Loucy (cell line): ENCODE results near the gene APBB2.

Experiments used
- H2AFZ ChIP-seq: fragments of 200-600 bp; sonication (generic); 2 replicates; pipeline ENCODE4 v1.6.0; 2016; ENCODE audit warnings: antibody characterized with exemption, mild to moderate bottlenecking, low read length, moderate library complexity
- H3F3A ChIP-seq: fragments of 200-600 bp; 2 replicates; pipeline ENCODE4 v1.6.0; 2016; ENCODE audit warnings: antibody characterized with exemption, low read depth, mild to moderate bottlenecking
- H3K27me3 ChIP-seq: fragments of 200-600 bp; sonication (generic); 2 replicates; pipeline ENCODE4 v1.6.1; 2014; ENCODE audit warnings: low read length, mild to moderate bottlenecking; ENCODE audit not compliant: insufficient read depth, poor library complexity, severe bottlenecking
- H3K36me3 ChIP-seq: fragments of 200-600 bp; sonication (generic); 2 replicates; pipeline ENCODE4 v1.6.1; 2016; ENCODE audit warnings: low read length; ENCODE audit not compliant: insufficient read depth
- H3K4me1 ChIP-seq: fragments of 200-600 bp; sonication (generic); 2 replicates; pipeline ENCODE4 v1.5.1; 2014; ENCODE audit warnings: low read length, mild to moderate bottlenecking; ENCODE audit not compliant: insufficient read depth, poor library complexity, severe bottlenecking
- H3K4me2 ChIP-seq: fragments of 200-600 bp; sonication (generic); 2 replicates; pipeline ENCODE4 v1.6.0; 2014; ENCODE audit warnings: antibody characterized with exemption, low read length, low read depth, mild to moderate bottlenecking; ENCODE audit not compliant: poor library complexity, severe bottlenecking
- H3K4me3 ChIP-seq: fragments of 200-600 bp; sonication (generic); 2 replicates; pipeline ENCODE4 v1.5.1; 2014; ENCODE audit warnings: low read length, mild to moderate bottlenecking, mixed read lengths; ENCODE audit not compliant: poor library complexity, severe bottlenecking
- H3K79me2 ChIP-seq: fragments of 200-600 bp; sonication (generic); 2 replicates; pipeline ENCODE4 v1.6.1; 2014; ENCODE audit warnings: low read length; ENCODE audit not compliant: insufficient read depth
- H3K9ac ChIP-seq: fragments of 200-600 bp; sonication (generic); 2 replicates; pipeline ENCODE4 v1.6.0; 2014; ENCODE audit warnings: mild to moderate bottlenecking, low read depth, low read length, moderate library complexity; ENCODE audit not compliant: poor library complexity, severe bottlenecking
- H3K9me2 ChIP-seq: fragments of 200-600 bp; sonication (generic); replicated peaks from 2 replicates; pipeline ENCODE4 v1.6.1; 2016; ENCODE audit warnings: low read depth, low read length, mixed read lengths
- H3K9me3 ChIP-seq: fragments of 200-600 bp; sonication (generic); 2 replicates; pipeline ENCODE4 v1.6.1; 2014; ENCODE audit warnings: mild to moderate bottlenecking, antibody characterized with exemption, low read length, low read depth; ENCODE audit not compliant: insufficient read depth
- H4K20me1 ChIP-seq: fragments of 200-600 bp; sonication (generic); 2 replicates; pipeline ENCODE4 v1.6.0; 2014; ENCODE audit warnings: antibody characterized with exemption, low read length, mild to moderate bottlenecking; ENCODE audit not compliant: insufficient read depth, poor library complexity, severe bottlenecking
- EZH2phosphoT487 ChIP-seq: fragments of 200-600 bp; IDR thresholded peaks from 2 replicates; pipeline ENCODE4 v1.6.1; 2018; ENCODE audit warnings: antibody characterized with exemption, mild to moderate bottlenecking, moderate library complexity, borderline replicate concordance
- TF ChIP-seq, protein P1 (sequence below): fragments of 200-600 bp; sonication (generic); conservative IDR thresholded peaks from 2 replicates; pipeline ENCODE4 v1.5.1; 2014; ENCODE audit warnings: mild to moderate bottlenecking, antibody characterized with exemption, low read length

Gene APBB2

GRCh38 chr4:40949358-40950100 lies 264.8 kb downstream of the APBB2 start:
- Histone ChIP-seq H3K4me3 (no peak overlapping the region), H3K4me2 (no peak overlapping the region), H3K9ac (no peak overlapping the region), H3K4me1 (no peaks in the 10 kb centered on the region), H3K27me3 (no peaks in the 10 kb centered on the region), H3K36me3 (no peaks in the 10 kb centered on the region), H3K79me2 (no peaks in the 10 kb centered on the region), H3K9me2 (no peaks in the 10 kb centered on the region), H4K20me1 (no peaks in the 10 kb centered on the region), H3F3A (no peaks in the 10 kb centered on the region), H2AFZ (no peak overlapping the region), H3K9me3 (no peaks in the 10 kb centered on the region)
- TF ChIP-seq, protein P1, sequence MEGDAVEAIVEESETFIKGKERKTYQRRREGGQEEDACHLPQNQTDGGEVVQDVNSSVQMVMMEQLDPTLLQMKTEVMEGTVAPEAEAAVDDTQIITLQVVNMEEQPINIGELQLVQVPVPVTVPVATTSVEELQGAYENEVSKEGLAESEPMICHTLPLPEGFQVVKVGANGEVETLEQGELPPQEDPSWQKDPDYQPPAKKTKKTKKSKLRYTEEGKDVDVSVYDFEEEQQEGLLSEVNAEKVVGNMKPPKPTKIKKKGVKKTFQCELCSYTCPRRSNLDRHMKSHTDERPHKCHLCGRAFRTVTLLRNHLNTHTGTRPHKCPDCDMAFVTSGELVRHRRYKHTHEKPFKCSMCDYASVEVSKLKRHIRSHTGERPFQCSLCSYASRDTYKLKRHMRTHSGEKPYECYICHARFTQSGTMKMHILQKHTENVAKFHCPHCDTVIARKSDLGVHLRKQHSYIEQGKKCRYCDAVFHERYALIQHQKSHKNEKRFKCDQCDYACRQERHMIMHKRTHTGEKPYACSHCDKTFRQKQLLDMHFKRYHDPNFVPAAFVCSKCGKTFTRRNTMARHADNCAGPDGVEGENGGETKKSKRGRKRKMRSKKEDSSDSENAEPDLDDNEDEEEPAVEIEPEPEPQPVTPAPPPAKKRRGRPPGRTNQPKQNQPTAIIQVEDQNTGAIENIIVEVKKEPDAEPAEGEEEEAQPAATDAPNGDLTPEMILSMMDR = no peak
- TF ChIP-seq EZH2phosphoT487 = no peak

DNA sequence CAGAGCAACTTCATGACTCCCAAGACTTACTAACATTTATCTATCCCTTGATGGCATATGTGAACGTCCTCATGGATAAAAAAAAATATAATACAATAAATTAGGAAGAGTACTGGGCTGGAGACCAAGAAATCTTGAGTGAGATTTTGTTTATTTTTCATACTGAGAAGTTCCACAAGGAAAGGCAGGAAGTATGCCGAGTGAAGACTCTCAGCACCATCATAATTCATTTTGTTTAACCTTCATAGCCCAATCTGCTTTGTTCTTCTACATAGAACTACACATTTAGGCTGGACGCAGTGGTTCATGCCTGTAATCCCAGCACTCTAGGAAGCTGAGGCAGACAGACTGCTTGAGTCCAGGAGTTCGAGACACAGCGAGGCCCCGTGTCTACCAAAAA lies 266.3 kb downstream of the APBB2 start:
- Histone ChIP-seq H3K9ac (no peak overlapping the region), H3K36me3 (no peaks in the 10 kb centered on the region), H3K27me3 (no peaks in the 10 kb centered on the region), H3K9me2 (no peaks in the 10 kb centered on the region), H3F3A (no peaks in the 10 kb centered on the region), H3K4me3 (no peak overlapping the region), H3K9me3 (no peaks in the 10 kb centered on the region), H2AFZ (no peak overlapping the region), H3K4me1 (no peaks in the 10 kb centered on the region), H3K79me2 (no peaks in the 10 kb centered on the region), H3K4me2 (no peak overlapping the region), H4K20me1 (no peaks in the 10 kb centered on the region)
- TF ChIP-seq, protein P1 = no peak
- no peak for TF ChIP-seq EZH2phosphoT487

DNA sequence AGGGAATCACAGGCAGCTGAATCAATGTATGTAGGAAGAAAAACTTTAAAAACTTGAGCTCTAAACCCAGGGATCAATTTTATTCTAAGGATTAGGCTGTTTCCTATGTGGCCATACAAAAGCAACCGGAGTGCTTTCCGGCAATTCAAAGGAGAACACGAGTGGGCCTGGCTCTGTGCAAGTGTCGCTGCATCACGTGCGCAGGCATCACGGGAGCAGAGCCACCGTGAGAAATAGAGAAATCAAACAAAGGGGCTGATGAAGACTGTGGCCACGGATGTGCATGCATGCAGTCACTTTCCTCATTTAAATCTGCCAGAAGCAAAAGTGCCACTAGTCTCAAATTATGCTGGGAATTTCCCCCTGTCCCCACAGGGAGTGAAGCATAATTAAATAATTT lies 267.7 kb downstream of the APBB2 start:
- H3K36me3 ChIP-seq = no peaks in the 10 kb centered on the region
- H3K9ac ChIP-seq = no peak overlapping the region
- no peaks in the 10 kb centered on the region for H3F3A ChIP-seq
- H3K4me2 ChIP-seq = no peak overlapping the region
- no peak overlapping the region for H3K4me3 ChIP-seq
- TF ChIP-seq, protein P1 = no peak
- TF ChIP-seq EZH2phosphoT487 = no peak
- no peak overlapping the region for H2AFZ ChIP-seq
- no peaks in the 10 kb centered on the region for H3K9me2 ChIP-seq
- no peaks in the 10 kb centered on the region for H3K27me3 ChIP-seq
- H4K20me1 ChIP-seq = no peaks in the 10 kb centered on the region
- no peaks in the 10 kb centered on the region for H3K9me3 ChIP-seq
- no peaks in the 10 kb centered on the region for H3K79me2 ChIP-seq
- H3K4me1 ChIP-seq = no peaks in the 10 kb centered on the region
